OCI-LY3 (cell line): ENCODE data around the gene OR52N2.

Source experiments
- CTCF ChIP-seq: fragments of 200-600, 300-600 bp; sonication (generic); IDR thresholded peaks from 2 replicates; pipeline ENCODE4 v1.5.1; 2014; ENCODE audit warnings: antibody characterized with exemption, low read length, low read depth
- EZH2phosphoT487 ChIP-seq: fragments of 200-600 bp; shearing (Covaris generic); IDR thresholded peaks from 2 replicates; pipeline ENCODE4 v1.6.1; 2018; ENCODE audit warnings: antibody characterized with exemption, mixed run types, low read depth

DNA sequence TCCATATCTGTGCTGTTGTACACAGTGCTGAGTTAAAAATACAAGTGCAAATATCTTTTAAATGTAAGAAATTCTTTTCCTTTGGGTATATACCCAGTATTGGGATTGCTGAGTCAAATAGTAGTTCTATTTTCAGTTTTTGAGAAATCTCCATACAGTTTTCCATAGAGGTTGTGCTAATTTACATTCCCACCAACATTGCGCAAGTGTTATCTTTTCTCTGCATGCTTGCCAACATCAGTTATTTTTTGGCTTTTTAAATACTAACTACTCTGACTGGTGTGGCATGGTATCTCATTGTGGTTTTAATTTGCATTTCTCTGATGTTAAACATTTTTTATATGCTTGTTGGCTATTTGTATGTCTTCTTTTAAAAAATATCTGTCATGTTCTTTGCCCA, 42.3 kb downstream of the OR52N2 start:
- no peak for TF ChIP-seq CTCF
- TF ChIP-seq EZH2phosphoT487 = no peak
